ENCODE data around the gene LCTL. TPM values are rescaled to one million over a fixed set of nuclear protein-coding genes. Genes with fewer than 3 reads are reported as not detected.

LCTL gene
- total and polyA plus RNA-seq, 2 donors (not counting 1 experiment from before 2014, with no cell fraction given) = not detected

GRCh38 chr15:66514586-66514985 lies 51.2 kb downstream of the LCTL start:
- Histone ChIP-seq H3K4me1 (ENCODE audit: control insufficient read depth in 2 of 2, insufficient read depth in 2 of 2, low read length in 2 of 2) (no peaks in the 10 kb centered on the region), H4K20me1 (ENCODE audit: control insufficient read depth, insufficient read depth, low read length, poor library complexity, severe bottlenecking) (no peaks in the 10 kb centered on the region), H3K27me3 (replicated peaks in 1 of 4; ENCODE audit: control extremely low read depth in 1 of 4, control insufficient read depth in 3 of 4, insufficient read depth in 4 of 4, low read length in 3 of 4) (no peaks in the 10 kb centered on the region), H3K9ac (ENCODE audit: low read length) (no peak overlapping the region), H3K9me3 (ENCODE audit: control extremely low read depth in 1 of 3, control insufficient read depth in 2 of 3, insufficient read depth in 1 of 3, low read length in 2 of 3) (no peaks in the 10 kb centered on the region), H3K4me2 (replicated peaks; ENCODE audit: low read depth, low read length, poor library complexity, severe bottlenecking) (no peak overlapping the region), H2AFZ (ENCODE audit: insufficient read depth, low read depth, low read length, poor library complexity, severe bottlenecking) (no peak overlapping the region), H3K36me3 (replicated peaks in 1 of 2; ENCODE audit: control extremely low read depth in 1 of 2, control insufficient read depth in 1 of 2, extremely low read depth in 1 of 2, insufficient read depth in 2 of 2, low read length in 1 of 2) (peaks cover 2 to 20% of the 10 kb centered on the region in 2 experiments), H3K4me3 (ENCODE audit: control extremely low read depth in 1 of 5, extremely low read depth in 1 of 5, insufficient read depth in 1 of 5, low read depth in 2 of 5, low read length in 4 of 5) (no peak overlapping the region), H3K79me2 (ENCODE audit: control insufficient read depth, insufficient read depth, low read length) (peaks cover 3% of the 10 kb centered on the region), H3K27ac (ENCODE audit: low read length in 2 of 2) (no peak overlapping the region)
- no peak for ATAC-seq (ENCODE audit: low read depth)
- no peak for DNase-seq
- H3K9me3 Mint-ChIP-seq (ENCODE audit: insufficient read depth) = no peaks in the 10 kb centered on the region
- H3K4me3 Mint-ChIP-seq = no peak overlapping the region
- TF ChIP-seq EZH2 (IDR thresholded peaks at IDR 0.05; ENCODE audit: borderline replicate concordance, insufficient read depth, low read depth, low read length, poor library complexity, severe bottlenecking) = no peak
- no peaks in the 10 kb centered on the region for H3K27me3 Mint-ChIP-seq
- POLR2A ChIA-PET = no interaction called here
- 91% methylated on average over 1 of the region's 3 CpGs for WGBS (ENCODE audit: insufficient coverage)
- intact Hi-C loops (cut with micrococcal nuclease) = no loop called here
- H3K4me1 Mint-ChIP-seq = no peaks in the 10 kb centered on the region
- CTCF ChIA-PET = no interaction called here
- no peak overlapping the region for H3K27ac Mint-ChIP-seq

- no peaks in the 10 kb centered on the region for H3K9me3 Mint-ChIP-seq (ENCODE audit: insufficient read depth)
- peaks cover 13 to 16% of the 10 kb centered on the region in 2 donors for H3K4me1 ChIP-seq (ENCODE audit: control insufficient read depth in 2 of 2, insufficient read depth in 2 of 2, low read length in 2 of 2)
- no peaks in the 10 kb centered on the region for H3K27me3 Mint-ChIP-seq
- H3K4me1 Mint-ChIP-seq = peaks cover 24% of the 10 kb centered on the region
- CTCF ChIA-PET = interaction anchor here (1.4 kb wide), 1 partner anchor 10 kb away, joined by 11 read pairs; the partner anchor contains the start of gene SNAPC5
- H4K20me1 ChIP-seq (ENCODE audit: control insufficient read depth, insufficient read depth, low read length, poor library complexity, severe bottlenecking) = peaks cover 10% of the 10 kb centered on the region
- H3K4me3 ChIP-seq (ENCODE audit: control extremely low read depth in 1 of 5, extremely low read depth in 1 of 5, insufficient read depth in 1 of 5, low read depth in 2 of 5, low read length in 4 of 5) = no peak overlapping the region
- no peak overlapping the region for H3K27ac ChIP-seq (ENCODE audit: low read length in 2 of 2)
- ATAC-seq (ENCODE audit: low read depth) = no peak
- intact Hi-C loops (cut with micrococcal nuclease) = loop anchor here (5.0 kb wide), 1 partner anchor 1206 kb away; the partner anchor contains the start of gene RNU5B-1
- TF ChIP-seq EZH2 (IDR thresholded peaks at IDR 0.05; ENCODE audit: borderline replicate concordance, insufficient read depth, low read depth, low read length, poor library complexity, severe bottlenecking) = no peak
- no peak for TF ChIP-seq CTCF (IDR thresholded peaks at IDR 0.05)
- H3K9me3 ChIP-seq (ENCODE audit: control extremely low read depth in 1 of 3, control insufficient read depth in 2 of 3, insufficient read depth in 1 of 3, low read length in 2 of 3) = no peaks in the 10 kb centered on the region
- no peak overlapping the region for H3K4me3 Mint-ChIP-seq
- POLR2A ChIA-PET = no interaction called here
- no peak overlapping the region for H3K27ac Mint-ChIP-seq
- peaks cover 0 to 1% of the 10 kb centered on the region in 2 experiments for H3K36me3 ChIP-seq (replicated peaks in 1 of 2; ENCODE audit: control extremely low read depth in 1 of 2, control insufficient read depth in 1 of 2, extremely low read depth in 1 of 2, insufficient read depth in 2 of 2, low read length in 1 of 2)
- no CpG with 5 or more reads among the region's 3 CpGs for WGBS (ENCODE audit: insufficient coverage)
- no peak overlapping the region for H3K4me2 ChIP-seq (replicated peaks; ENCODE audit: low read depth, low read length, poor library complexity, severe bottlenecking)
- no peak for DNase-seq
- peaks cover 34% of the 10 kb centered on the region for H3K79me2 ChIP-seq (ENCODE audit: control insufficient read depth, insufficient read depth, low read length)
- H3K9ac ChIP-seq (ENCODE audit: low read length) = no peak overlapping the region
- H2AFZ ChIP-seq (ENCODE audit: insufficient read depth, low read depth, low read length, poor library complexity, severe bottlenecking) = no peak overlapping the region
- H3K27me3 ChIP-seq (replicated peaks in 1 of 4; ENCODE audit: control extremely low read depth in 1 of 4, control insufficient read depth in 3 of 4, insufficient read depth in 4 of 4, low read length in 3 of 4) = no peaks in the 10 kb centered on the region
These were observed 57.4 kb downstream of the LCTL start for GRCh38 chr15:66508293-66508883.

All from B cell (primary cell).